ENCODE data around the gene RALGAPA2.

GRCh38 chr20:20747298-20747697, 34.9 kb upstream of the RALGAPA2 start:
- TF ChIP-seq CTCF (IDR thresholded peaks at IDR 0.05), result no peak
- no peak for TF ChIP-seq POLR2A (IDR thresholded peaks at IDR 0.05)

Measured in ovary (tissue), 3 donors.